Stimulated activated CD8-positive, alpha-beta memory T cell treated with anti-CD3 and anti-CD28 coated beads, Interleukin-12 subunit alpha, Interleukin-12 subunit beta, amount 100 ng/mL, for 24 hours (primary cell): Measurements from ENCODE around the gene NCOA4.
A peak's percentile ranks its signal among the peaks of the same experiment; 100 is the strongest.
"Not testable (repeated sequence)": the region's sequence is repeated elsewhere in the genome, so short reads cannot be mapped to it uniquely, and the experiment has no call there.

Experiments
- DNase-seq: peaks from one replicate; pipeline ENCODE4 v3.0.0-alpha.2; 2020; ENCODE audit errors: extremely low read depth

Gene NCOA4

DNA sequence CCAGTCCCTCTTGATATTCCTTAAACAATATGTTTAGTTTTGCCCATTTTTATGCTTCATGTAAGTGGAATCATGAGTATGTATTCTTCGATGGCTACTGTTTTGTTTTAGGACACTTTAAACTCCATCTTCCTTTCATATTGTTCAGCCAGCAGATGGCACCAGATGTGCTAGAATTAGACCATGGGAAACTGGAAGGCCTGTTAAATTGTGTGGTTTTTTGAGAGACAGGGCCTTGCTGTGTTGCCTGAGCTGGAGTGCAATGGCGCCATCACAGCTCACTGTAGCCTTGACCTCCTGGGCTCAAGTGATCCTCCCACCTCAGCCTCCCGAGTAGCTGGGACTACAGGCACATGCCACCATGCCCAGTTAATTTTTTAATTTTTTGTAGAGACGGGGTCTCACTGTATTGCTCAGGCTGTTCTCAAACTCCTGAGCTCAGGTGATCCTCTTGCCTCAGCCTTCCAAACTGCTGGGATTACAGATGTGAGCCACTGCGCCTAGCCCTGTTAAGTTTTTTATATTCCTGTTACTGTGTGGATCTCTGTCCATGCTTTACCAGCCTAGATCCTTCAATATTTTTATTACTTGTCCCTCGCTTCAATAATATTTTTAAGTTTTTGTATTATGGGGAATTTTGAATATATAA lies 46.8 kb downstream of the NCOA4 start:
- not testable (repeated sequence) for DNase-seq

DNA sequence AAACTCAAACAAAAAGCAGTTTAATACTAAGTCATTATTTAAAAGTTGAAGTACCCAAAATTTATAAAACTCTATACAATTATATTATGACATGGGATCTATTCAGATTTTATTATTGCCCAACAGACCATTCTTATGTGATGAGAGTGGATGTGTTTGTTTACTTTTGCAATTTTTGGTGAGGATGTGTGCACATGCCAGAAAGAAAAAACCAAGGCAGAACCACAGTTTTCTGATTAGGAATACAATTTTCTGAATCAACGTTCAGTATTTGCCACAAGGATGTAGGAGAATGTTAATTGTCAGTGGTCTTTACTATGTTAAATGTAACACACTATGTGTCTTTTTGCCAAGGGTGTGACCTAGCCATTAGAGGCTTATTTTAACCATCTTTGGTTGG lies 49.1 kb downstream of the NCOA4 start:
- DNase-seq = not testable (repeated sequence)

DNA sequence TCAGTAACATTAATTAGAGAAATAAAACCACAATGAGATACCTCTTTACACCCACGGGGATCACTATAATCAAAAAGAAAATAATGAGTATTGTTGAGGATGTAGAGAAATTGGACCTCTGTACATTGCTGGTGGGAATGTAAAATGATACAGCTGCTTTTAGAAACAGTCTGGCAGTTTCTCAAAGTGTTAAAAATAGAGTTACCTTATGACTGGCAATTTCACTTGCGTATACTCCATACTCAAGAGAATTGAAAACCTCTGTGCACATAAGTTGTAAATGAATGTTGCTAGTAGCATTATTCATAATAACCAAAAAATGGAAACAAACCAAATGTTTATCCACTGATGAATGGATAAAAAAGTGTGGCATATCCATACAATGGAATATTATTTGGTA lies 51.9 kb downstream of the NCOA4 start:
- not testable (repeated sequence) for DNase-seq

DNA sequence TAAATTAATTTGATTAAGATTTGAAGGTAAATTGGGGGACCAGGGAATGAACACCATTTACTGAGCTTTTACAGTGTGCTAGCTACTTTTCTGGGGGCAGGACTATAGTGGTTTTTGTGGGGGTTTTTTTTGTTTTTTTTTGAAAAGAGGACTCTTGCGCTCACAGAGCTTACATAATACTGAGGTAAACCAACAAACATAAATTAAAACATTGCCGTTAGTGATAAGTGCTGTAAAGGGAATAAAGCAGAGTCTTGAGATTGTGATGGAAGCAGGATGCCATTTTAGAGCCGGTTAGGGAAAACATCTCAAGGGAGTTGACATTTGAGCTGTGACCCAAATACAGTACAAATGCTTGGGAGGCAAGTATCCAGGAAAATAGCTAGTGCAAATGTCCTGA lies 56.4 kb downstream of the NCOA4 start:
- not testable (repeated sequence) for DNase-seq

DNA sequence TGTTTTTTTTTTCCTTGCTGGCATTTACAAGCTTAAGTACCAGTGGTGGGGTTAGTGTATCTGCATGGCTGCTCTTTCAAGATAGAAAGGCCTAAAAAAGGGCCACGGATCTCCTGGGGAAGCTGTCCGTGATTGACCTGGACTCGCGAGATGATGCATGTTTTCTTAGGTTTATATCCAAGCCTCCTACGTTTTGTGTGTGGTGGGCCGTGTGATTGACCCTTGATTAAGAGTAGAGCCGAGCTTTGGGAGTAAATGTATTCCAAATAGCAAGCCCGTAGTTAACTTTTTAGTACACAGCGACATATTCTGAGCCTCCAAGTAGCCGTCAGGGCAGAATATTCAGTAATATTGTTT lies 57.6 kb downstream of the NCOA4 start:
- DNase-seq = not testable (repeated sequence)

DNA sequence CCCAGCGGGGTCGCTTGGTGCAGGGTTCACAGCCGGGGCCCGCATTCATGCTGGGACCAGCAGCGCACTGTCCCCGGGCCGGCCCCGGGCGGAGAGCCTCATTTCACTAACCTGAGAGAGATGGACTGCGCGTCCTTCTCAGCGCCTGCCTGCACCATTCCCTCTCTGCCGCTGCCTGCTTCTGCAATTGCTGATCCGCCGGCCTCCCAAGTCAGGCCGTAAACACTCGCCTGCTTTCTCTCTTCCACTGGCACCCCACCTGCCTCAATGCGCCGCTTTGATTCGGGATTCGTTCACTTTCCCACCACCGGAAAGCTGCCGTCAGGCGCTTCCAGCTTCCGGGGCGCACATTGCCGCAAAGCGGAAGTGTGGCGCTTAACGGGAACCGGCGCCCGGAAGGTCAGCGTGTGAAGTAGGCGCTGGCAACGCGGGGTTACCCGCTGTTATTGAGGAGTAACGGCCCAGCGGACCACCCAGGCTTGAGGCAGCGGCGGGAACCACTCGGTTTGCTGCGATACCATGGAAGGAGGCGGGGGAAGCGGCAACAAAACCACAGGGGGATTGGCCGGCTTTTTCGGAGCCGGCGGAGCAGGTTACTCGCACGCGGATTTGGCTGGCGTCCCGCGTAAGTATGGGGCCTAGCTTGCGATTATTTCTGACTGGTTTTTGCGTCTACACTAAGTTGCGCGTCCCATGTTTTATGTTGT lies 58.2 kb downstream of the NCOA4 start, which contains the start of gene TIMM23:
TSS of gene TIMM23 (plus strand) at position 384 of the 707 bp plus-strand sequence. CDS start at position 520, 136 bp downstream.
- peak; percentile 74 for DNase-seq

DNA sequence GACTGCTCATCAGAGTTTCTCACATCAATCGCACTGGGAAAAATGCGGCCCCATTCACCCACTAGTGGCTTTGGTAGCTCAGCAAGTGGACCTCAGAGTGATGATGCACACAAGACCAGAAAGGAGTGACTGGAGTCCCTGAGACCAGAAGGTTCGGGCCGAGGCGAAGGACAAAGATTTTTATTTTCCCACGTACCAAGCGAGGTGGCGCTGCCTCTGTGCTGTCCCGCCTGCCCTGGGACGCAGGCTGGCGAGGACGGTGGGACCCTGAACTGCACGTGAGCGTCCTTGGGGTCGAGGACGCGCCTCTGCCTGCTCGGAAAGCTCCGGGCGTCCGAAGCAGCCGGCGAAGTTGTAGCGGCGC lies 58.7 kb downstream of the NCOA4 start:
- DNase-seq = not testable (repeated sequence)

DNA sequence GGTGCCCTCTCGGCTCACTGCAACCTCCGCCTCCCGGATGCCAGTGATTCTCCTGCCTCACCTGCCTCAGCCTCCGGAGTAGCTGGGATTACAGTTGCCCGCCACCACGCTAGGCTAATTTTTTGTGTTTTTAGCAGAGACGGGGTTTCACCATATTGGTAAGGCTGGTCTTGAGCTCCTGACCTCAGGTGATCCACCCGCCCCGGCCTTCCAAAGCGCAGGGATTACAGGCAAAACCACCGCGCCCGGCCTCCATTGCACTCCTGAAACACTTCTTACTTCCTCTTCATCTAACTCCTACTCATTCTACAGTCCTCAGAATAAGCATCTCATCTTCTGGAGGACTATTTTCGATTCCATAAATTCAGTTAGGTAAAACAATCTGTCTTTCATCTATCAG lies 59.4 kb downstream of the NCOA4 start:
- DNase-seq = not testable (repeated sequence)

DNA sequence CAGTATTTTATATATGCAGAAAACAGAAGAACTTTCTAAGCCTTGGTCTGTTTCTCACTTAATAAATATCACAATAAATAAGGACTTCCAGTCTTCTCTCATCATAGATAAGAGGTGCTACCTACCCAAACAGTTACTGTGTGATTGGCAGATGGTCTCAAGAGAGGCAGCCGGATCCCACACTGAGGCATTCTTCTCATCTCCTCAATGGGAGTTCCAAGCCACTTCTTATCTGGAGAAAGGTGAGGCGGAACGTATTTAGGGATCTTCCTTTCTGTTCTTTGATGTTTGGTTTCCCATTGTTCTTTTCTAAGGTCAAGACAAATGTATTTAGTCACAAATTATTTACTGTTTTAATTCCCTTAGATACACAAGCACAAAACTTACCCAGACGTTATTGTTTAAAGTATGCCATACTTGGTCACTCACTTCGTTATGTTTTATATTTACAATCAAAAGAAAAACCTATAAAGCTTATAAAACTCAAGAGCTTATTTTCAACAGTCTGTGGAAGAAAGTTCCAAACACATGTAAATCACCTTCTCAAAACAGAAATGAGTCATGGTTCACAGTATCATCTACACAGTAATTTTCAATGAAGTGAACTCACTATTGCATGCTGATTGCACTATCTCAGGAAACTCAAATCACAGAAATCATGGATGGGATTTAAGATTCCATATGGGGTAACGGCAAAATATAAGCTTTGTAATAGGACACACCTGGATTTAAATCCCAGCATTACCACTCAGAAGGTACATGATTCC lies 67.6 kb downstream of the NCOA4 start:
- DNase-seq = not testable (repeated sequence)

DNA sequence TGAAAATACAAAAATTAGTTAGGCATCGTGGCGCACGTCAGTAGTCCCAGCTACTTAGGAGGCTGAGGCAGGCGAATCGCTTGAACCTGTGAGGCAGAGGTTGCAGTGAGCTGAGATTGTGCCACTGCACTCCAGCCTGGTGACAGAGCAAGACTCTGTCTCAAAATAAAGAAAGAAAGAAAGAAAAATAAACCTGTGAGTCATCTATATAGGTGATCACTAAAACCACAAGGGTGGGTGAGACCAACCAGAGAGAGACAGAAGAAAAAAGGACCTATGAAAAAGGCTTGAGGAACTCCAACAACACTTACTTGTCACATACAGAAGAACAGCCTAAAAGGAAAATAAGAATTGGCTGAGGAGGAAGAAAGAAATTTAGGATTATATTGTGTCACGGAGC lies 72.5 kb downstream of the NCOA4 start:
- DNase-seq = not testable (repeated sequence)

DNA sequence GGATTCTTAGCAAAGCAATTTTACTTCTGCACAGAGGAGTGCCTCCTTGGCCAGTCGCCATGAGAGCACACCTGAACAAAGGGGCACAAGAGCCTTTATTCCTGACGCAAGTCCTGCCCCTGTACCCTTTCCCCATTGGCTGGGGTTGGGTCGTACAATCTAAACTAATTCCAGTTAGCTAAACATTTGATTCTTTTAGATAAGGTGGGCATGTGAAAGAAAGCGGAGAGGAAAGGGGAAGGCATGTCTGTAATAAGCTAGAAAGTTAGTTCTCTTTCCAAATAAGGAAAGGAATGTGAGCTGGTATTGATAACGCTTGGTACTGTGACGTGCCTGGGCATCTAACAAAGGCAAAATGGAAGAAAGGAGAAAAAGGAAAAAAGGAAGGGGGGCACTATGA lies 73.8 kb downstream of the NCOA4 start:
- not testable (repeated sequence) for DNase-seq
